H1 (cell line): ENCODE measurements around the gene GRK5. TPM values are rescaled to one million over a fixed set of nuclear protein-coding genes. Genes with fewer than 3 reads are reported as not detected.

Experiments
- CTCF ChIA-PET: fragments of 300-600 bp; sonication (Branson Sonifier 250); formaldehyde crosslinking; loops from one replicate; lab custom pipeline; 2021; ENCODE audit not compliant: partially characterized antibody; lab: Charles Lee
- POLR2A ChIA-PET: fragments of 300-600 bp; sonication (Branson Sonifier 250); formaldehyde crosslinking; loops from one replicate; lab custom pipeline; 2021; ENCODE audit warnings: inconsistent platforms; ENCODE audit not compliant: partially characterized antibody; lab: Charles Lee
- DNase-seq, 2 experiments: peaks; one replicate each; pipeline versions ENCODE4 v3.0.0 to v3.0.0-alpha.2; 2010 to 2022; ENCODE audit warnings: low spot score in 2 of 2, low read depth in 1 of 2, mixed read lengths in 1 of 2
- FAIRE-seq: peaks from 2 replicates; lab custom pipeline; 2011; peaks lifted over from hg19 to GRCh38; lab: Jason Lieb, UNC
- H2AFZ ChIP-seq: 2 replicates; pipeline ENCODE4 v1.8.1; 2012; ENCODE audit warnings: low read length, inconsistent platforms
- H2AK5ac ChIP-seq: 2 replicates; pipeline ENCODE4 v1.6.1; 2013; ENCODE audit warnings: low read depth, low read length
- H2BK120ac ChIP-seq: replicated peaks from 2 replicates; pipeline ENCODE3; 2013; ENCODE audit warnings: low read depth, low read length, inconsistent platforms
- H2BK12ac ChIP-seq: 2 replicates; pipeline ENCODE4 v1.6.1; 2013; ENCODE audit warnings: low read depth, low read length
- H2BK15ac ChIP-seq: 2 replicates; pipeline ENCODE4 v1.6.1; 2013; ENCODE audit warnings: low read length
- H2BK20ac ChIP-seq: 2 replicates; pipeline ENCODE4 v1.6.1; 2013; ENCODE audit warnings: low read length
- H2BK5ac ChIP-seq: 2 replicates; pipeline ENCODE4 v1.6.1; 2013; ENCODE audit warnings: low read depth, low read length
- H3K14ac ChIP-seq: 2 replicates; pipeline ENCODE4 v1.6.1; 2013; ENCODE audit warnings: inconsistent platforms; ENCODE audit not compliant: insufficient read length
- H3K18ac ChIP-seq: 2 replicates; pipeline ENCODE4 v1.6.1; 2013; ENCODE audit warnings: low read length; ENCODE audit errors: extremely low read depth
- H3K23ac ChIP-seq: 2 replicates; pipeline ENCODE4 v1.6.1; 2013; ENCODE audit warnings: inconsistent platforms; ENCODE audit not compliant: insufficient read length
- H3K23me2 ChIP-seq: 2 replicates; pipeline ENCODE4 v1.6.1; 2013; ENCODE audit warnings: low read depth, low read length
- H3K27ac ChIP-seq: 2 replicates; pipeline ENCODE4 v1.6.1; 2011; ENCODE audit warnings: low read depth, low read length, inconsistent platforms
- H3K27me3 ChIP-seq, 4 experiments: replicated peaks in 1 of 4; 1 replicate in 1 of 4; 2 replicates in 3 of 4; pipeline versions ENCODE4 v1.6.1 to v1.8.1; 2011 to 2013; ENCODE audit warnings: low read length in 3 of 4, mild to moderate bottlenecking in 3 of 4, inconsistent platforms in 2 of 4, mixed read lengths in 2 of 4, moderate library complexity in 1 of 4; ENCODE audit not compliant: control insufficient read depth in 3 of 4, insufficient read depth in 3 of 4; ENCODE audit errors: extremely low read depth in 1 of 4
- H3K36me3 ChIP-seq, 4 experiments: 2 replicates each; pipeline versions ENCODE4 v1.6.1 to v1.8.1; 2011 to 2013; ENCODE audit warnings: mild to moderate bottlenecking in 4 of 4, low read length in 3 of 4, moderate library complexity in 2 of 4, control low read depth in 1 of 4, inconsistent platforms in 1 of 4; ENCODE audit not compliant: insufficient read depth in 4 of 4, control insufficient read depth in 2 of 4
- H3K4ac ChIP-seq: replicated peaks from 2 replicates; pipeline ENCODE3; 2013; ENCODE audit warnings: low read length, low read depth, mixed read lengths, inconsistent platforms; ENCODE audit not compliant: insufficient read length
- H3K4me1 ChIP-seq, 4 experiments: replicated peaks in 1 of 4; 1 replicate in 1 of 4; 2 replicates in 3 of 4; pipeline versions ENCODE4 v1.6.1 to v1.8.1; 2011 to 2013; ENCODE audit warnings: low read length in 3 of 4, inconsistent platforms in 2 of 4, mixed read lengths in 1 of 4; ENCODE audit not compliant: insufficient read depth in 4 of 4, control insufficient read depth in 3 of 4
- H3K4me2 ChIP-seq, 2 experiments: 2 replicates each; pipeline versions ENCODE4 v1.6.1 to v1.8.1; 2011 to 2013; ENCODE audit warnings: low read depth in 2 of 2, low read length in 2 of 2, control low read depth in 1 of 2, inconsistent platforms in 1 of 2, mild to moderate bottlenecking in 1 of 2; ENCODE audit not compliant: insufficient read depth in 1 of 2
- H3K4me3 ChIP-seq, 4 experiments: fragments of 200-600, 300-600 bp in 1 of 4; sonication (generic), shearing (Covaris generic), sonication (Bioruptor Twin) in 1 of 4; 2 replicates each; pipeline versions ENCODE4 v1.5.1 to v1.8.1; 2011 to 2016; ENCODE audit warnings: low read length in 4 of 4, low read depth in 3 of 4, control low read depth in 2 of 4, inconsistent platforms in 2 of 4, mild to moderate bottlenecking in 2 of 4, mixed read lengths in 1 of 4, moderate library complexity in 1 of 4; ENCODE audit not compliant: insufficient read depth in 2 of 4; ENCODE audit errors: extremely low read depth in 1 of 4
- H3K56ac ChIP-seq: replicated peaks from 2 replicates; pipeline ENCODE3; 2013; ENCODE audit warnings: low read depth, mild to moderate bottlenecking, mixed read lengths, low read length, inconsistent platforms; ENCODE audit not compliant: insufficient read length
- H3K79me1 ChIP-seq: 2 replicates; pipeline ENCODE4 v1.6.1; 2013; ENCODE audit warnings: low read depth, low read length, control low read depth
- H3K79me2 ChIP-seq, 2 experiments: 2 replicates each; pipeline versions ENCODE4 v1.6.1 to v1.8.1; 2012 to 2013; ENCODE audit warnings: low read length in 2 of 2, mild to moderate bottlenecking in 2 of 2, inconsistent platforms in 1 of 2; ENCODE audit not compliant: insufficient read depth in 2 of 2, control insufficient read depth in 1 of 2
- H3K9ac ChIP-seq, 4 experiments: replicated peaks in 1 of 4; 1 replicate in 1 of 4; 2 replicates in 3 of 4; pipeline versions ENCODE4 v1.6.1 to v1.8.1; 2011 to 2013; ENCODE audit warnings: low read depth in 3 of 4, low read length in 3 of 4, control low read depth in 2 of 4, mild to moderate bottlenecking in 2 of 4, moderate library complexity in 2 of 4, inconsistent platforms in 1 of 4; ENCODE audit errors: extremely low read depth in 1 of 4
- H3K9me3 ChIP-seq, 2 experiments: 2 replicates each; pipeline versions ENCODE4 v1.6.1 to v1.8.1; 2012 to 2013; ENCODE audit warnings: mild to moderate bottlenecking in 2 of 2, moderate library complexity in 2 of 2, control low read depth in 1 of 2, inconsistent platforms in 1 of 2, low read depth in 1 of 2, low read length in 1 of 2, mixed read lengths in 1 of 2; ENCODE audit not compliant: insufficient read depth in 2 of 2
- H4K20me1 ChIP-seq, 2 experiments: replicated peaks in 1 of 2; 2 replicates each; pipeline versions ENCODE3 to v1.8.1; 2011 to 2013; ENCODE audit warnings: inconsistent platforms in 2 of 2, low read length in 2 of 2, mild to moderate bottlenecking in 1 of 2; ENCODE audit not compliant: insufficient read depth in 2 of 2, control insufficient read depth in 1 of 2
- H4K5ac ChIP-seq: 2 replicates; pipeline ENCODE4 v1.6.1; 2013; ENCODE audit warnings: low read length, low read depth, mixed read lengths, inconsistent platforms; ENCODE audit not compliant: insufficient read length
- H4K8ac ChIP-seq: 2 replicates; pipeline ENCODE4 v1.8.0; 2013; ENCODE audit warnings: mild to moderate bottlenecking, moderate library complexity, low read length, inconsistent platforms; ENCODE audit not compliant: insufficient read depth; ENCODE audit errors: extremely low read depth
- H4K91ac ChIP-seq: replicated peaks from 2 replicates; pipeline ENCODE3; 2013; ENCODE audit warnings: low read length, mixed read lengths, inconsistent platforms; ENCODE audit not compliant: insufficient read length
- BACH1 ChIP-seq: IDR thresholded peaks from 2 replicates; pipeline ENCODE4 v1.6.1; 2012; ENCODE audit warnings: low read length, improper control_type of control experiment
- CEBPB ChIP-seq: IDR thresholded peaks from 2 replicates; pipeline ENCODE4 v1.6.1; 2012; ENCODE audit warnings: low read depth, low read length
- CTBP2 ChIP-seq: IDR thresholded peaks from 2 replicates; pipeline ENCODE4 v1.7.0; 2011; ENCODE audit warnings: borderline replicate concordance, mild to moderate bottlenecking, moderate library complexity, mixed read lengths, low read length; ENCODE audit not compliant: insufficient read depth, insufficient read length
- GABPA ChIP-seq: IDR thresholded peaks from 2 replicates; pipeline ENCODE4 v1.6.1; 2011; ENCODE audit warnings: mild to moderate bottlenecking, low read length, moderate library complexity, borderline replicate concordance; ENCODE audit not compliant: insufficient read depth
- HDAC2 ChIP-seq, 2 experiments: fragments of 300-600 bp in 1 of 2; sonication (generic) in 1 of 2; IDR thresholded peaks; 2 replicates each; pipeline ENCODE4 v1.6.1; 2011 to 2012; ENCODE audit warnings: low read depth in 2 of 2, low read length in 2 of 2, mild to moderate bottlenecking in 2 of 2, moderate library complexity in 2 of 2, borderline replicate concordance in 1 of 2, inconsistent platforms in 1 of 2
- HDAC6 ChIP-seq: IDR thresholded peaks from one replicate; pipeline ENCODE4 v1.7.1; 2012; ENCODE audit warnings: low read depth, mild to moderate bottlenecking, inconsistent platforms, low read length, moderate library complexity
- NANOG ChIP-seq: IDR thresholded peaks from 2 replicates; pipeline ENCODE4 v1.6.1; 2011; ENCODE audit warnings: low read length, low read depth, mild to moderate bottlenecking, inconsistent platforms; ENCODE audit not compliant: insufficient read depth, poor library complexity, severe bottlenecking
- POU5F1 ChIP-seq: IDR thresholded peaks from 2 replicates; pipeline ENCODE4 v1.6.1; 2011; ENCODE audit warnings: low read depth, mild to moderate bottlenecking, low read length, moderate library complexity
- SIRT6 ChIP-seq: IDR thresholded peaks from one replicate; pipeline ENCODE4 v1.7.1; 2012; ENCODE audit warnings: low read length, inconsistent platforms
- SP2 ChIP-seq: IDR thresholded peaks from 2 replicates; pipeline ENCODE4 v1.6.1; 2012; ENCODE audit warnings: mild to moderate bottlenecking, low read length, inconsistent platforms
- SP4 ChIP-seq: IDR thresholded peaks from 2 replicates; pipeline ENCODE4 v1.6.1; 2012; ENCODE audit warnings: low read length, inconsistent platforms
- WGBS, 2 experiments: shearing (Covaris generic) in 1 of 2; methylation state at CpG; one replicate each; pipeline versions ENCODE4 v1.1.6 to v1.1.7; 2013 to 2015; ENCODE audit warnings: low lambda C conversion rate in 2 of 2, mixed read lengths in 2 of 2, inconsistent platforms in 1 of 2, low coverage in 1 of 2, missing lambda C conversion rate in 1 of 2; ENCODE audit not compliant: insufficient replicate concordance in 2 of 2, insufficient coverage in 1 of 2, insufficient read length in 1 of 2; ENCODE audit errors: extremely low coverage in 1 of 2, missing lambda C conversion rate in 1 of 2; 5-methylcytosine and 5-hydroxymethylcytosine counted together
- polyA plus RNA-seq, 7 experiments: library from polyadenylated mRNA; depleted of rRNA in 3 of 7; stranded (reverse) in 5 of 7; unstranded in 2 of 7; fragments of >200 nt in 5 of 7; fragments of 200-250 nt in 2 of 7; gene quantifications; 1 replicate in 5 of 7; 2 replicates in 1 of 7; 4 replicates in 1 of 7; pipeline versions ENCODE4 v1.2.1 to v1.2.3, GENCODE V29; 2011 to 2013; ENCODE audit warnings: missing spikeins in 2 of 7, mixed read lengths in 2 of 7
- total RNA-seq: library from RNA; stranded (reverse); fragmentation: NEBNext Ultra II Directional; extraction: Animal tissue kit (Norgen Biotek cat#: 25700); gene quantifications from 2 replicates; pipeline ENCODE4 v1.2.1, GENCODE V29; 2021

GRK5 gene
- total and polyA plus RNA-seq, 2 of the 8 experiments (the other 6 are each of a cell fraction or from before 2014, with no cell fraction given) = 0.54 to 2.5 TPM

DNA sequence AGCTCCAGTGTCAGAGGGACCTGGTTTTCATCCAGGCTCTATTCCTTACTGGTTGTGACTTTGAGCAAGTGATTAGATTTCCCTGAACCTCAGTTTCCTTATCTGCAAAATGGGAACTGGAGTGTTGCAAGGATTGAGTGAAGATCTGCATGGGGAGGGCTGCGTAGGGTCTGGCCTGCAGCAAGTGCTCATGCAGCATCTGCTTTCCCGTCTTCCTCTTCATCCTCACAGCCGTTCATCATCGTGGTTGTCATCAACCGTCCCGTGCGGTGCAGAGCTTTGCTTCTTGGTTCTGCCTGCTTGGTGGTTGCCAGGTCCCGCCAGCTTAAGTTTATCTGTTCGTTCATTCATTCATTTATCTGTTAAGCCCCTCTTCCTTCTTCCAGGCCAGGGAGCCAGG, 135.0 kb downstream of the GRK5 start:
- no peak overlapping the region for H3K23ac ChIP-seq
- no peaks in the 10 kb centered on the region for H3K36me3 ChIP-seq
- no peak for FAIRE-seq
- H2AFZ ChIP-seq = no peak overlapping the region
- no peak overlapping the region for H4K5ac ChIP-seq
- H2BK5ac ChIP-seq = no peak overlapping the region
- no peaks in the 10 kb centered on the region for H3K4me1 ChIP-seq
- no peak overlapping the region for H3K27ac ChIP-seq
- no peak overlapping the region for H3K14ac ChIP-seq
- H2BK15ac ChIP-seq = no peak overlapping the region
- WGBS, 2 experiments = 88% methylated on average over 9 of the region's 9 CpGs; no CpG with 5 or more reads in 1 of the 2 experiments
- no peak overlapping the region for H2BK20ac ChIP-seq
- ChIA-PET POLR2A (interaction anchor here (0.6 kb wide), 1 partner anchor 83 kb away, joined by 4 read pairs; no protein-coding TSS in a partner anchor), CTCF (interaction anchor here (1.0 to 2.0 kb wide), 3 partner anchors 11 to 143 kb away, joined by 3 to 8 read pairs (median 4); partner anchors contain the start of gene GRK5)
- no peak for DNase-seq
- H2AK5ac ChIP-seq = no peak overlapping the region
- no peak overlapping the region for H3K4me3 ChIP-seq
- H4K91ac ChIP-seq = no peak overlapping the region
- H2BK12ac ChIP-seq = no peak overlapping the region
- peaks cover 0 to 3% of the 10 kb centered on the region in 2 experiments for H4K20me1 ChIP-seq
- no peak overlapping the region for H3K4me2 ChIP-seq
- H3K18ac ChIP-seq = no peak overlapping the region
- no peak overlapping the region for H2BK120ac ChIP-seq
- no peak overlapping the region for H3K4ac ChIP-seq
- H3K79me1 ChIP-seq = no peaks in the 10 kb centered on the region
- TF ChIP-seq BACH1 (no peak), SP2 (no peak), GABPA (no peak), CEBPB (no peak), POU5F1 (no peak), CTBP2 (no peak), SP4 (no peak), HDAC2 (IDR thresholded peaks at IDR 0.05; ENCODE audit: borderline replicate concordance in 1 of 2, low read depth in 2 of 2, low read length in 2 of 2) (no peak), NANOG (no peak), HDAC6 (no peak), SIRT6 (no peak)
- no peak overlapping the region for H4K8ac ChIP-seq
- H3K27me3 ChIP-seq = no peaks in the 10 kb centered on the region
- H3K9ac ChIP-seq = no peak overlapping the region
- H3K9me3 ChIP-seq = no peaks in the 10 kb centered on the region
- no peaks in the 10 kb centered on the region for H3K79me2 ChIP-seq
- H3K23me2 ChIP-seq = no peaks in the 10 kb centered on the region
- H3K56ac ChIP-seq = no peak overlapping the region
